Activated T-cell treated with anti-CD3 and anti-CD28 coated beads for 24 hours (primary cell): ENCODE measurements around the gene TGIF1.

Experiments
- DNase-seq: peaks from one replicate; pipeline ENCODE4 v3.0.0-alpha.2; 2020; ENCODE audit warnings: low read depth

TGIF1 gene

GRCh38 chr18:3482258-3482657 is 32.3 kb downstream of the TGIF1 start:
- no peak for DNase-seq

GRCh38 chr18:3485153-3486149 is 35.5 kb downstream of the TGIF1 start:
- DNase-seq: no peak

- no peak for DNase-seq
These were observed 36.5 kb downstream of the TGIF1 start for GRCh38 chr18:3486512-3486911.

- no peak for DNase-seq
These were observed 39.5 kb downstream of the TGIF1 start for GRCh38 chr18:3489462-3489861.

GRCh38 chr18:3491981-3492555 is 42.1 kb downstream of the TGIF1 start:
- DNase-seq: no peak

- DNase-seq: no peak
These were observed 42.7 kb downstream of the TGIF1 start for GRCh38 chr18:3492721-3493120.

GRCh38 chr18:3493501-3494244 is 43.7 kb downstream of the TGIF1 start:
- no peak for DNase-seq

- DNase-seq: no peak
These were observed 44.2 kb downstream of the TGIF1 start for GRCh38 chr18:3494245-3494526.

GRCh38 chr18:3494569-3494968 is 44.6 kb downstream of the TGIF1 start:
- DNase-seq: no peak

GRCh38 chr18:3495691-3496430 is 45.9 kb downstream of the TGIF1 start:
- DNase-seq: no peak

GRCh38 chr18:3498698-3499471 is 48.9 kb downstream of the TGIF1 start:
- no peak for DNase-seq

GRCh38 chr18:3499501-3499900 is 49.5 kb downstream of the TGIF1 start:
- no peak for DNase-seq

- no peak for DNase-seq
These were observed 50.0 kb downstream of the TGIF1 start for GRCh38 chr18:3500016-3500415.

GRCh38 chr18:3502650-3503049 is 52.7 kb downstream of the TGIF1 start:
- DNase-seq: no peak

- no peak for DNase-seq
These were observed 54.7 kb downstream of the TGIF1 start for GRCh38 chr18:3504637-3505036.

- DNase-seq: no peak
These were observed 58.9 kb downstream of the TGIF1 start for GRCh38 chr18:3508576-3509549.
